Ovary (tissue), 9 donors: Measurements from ENCODE around the gene IVL. TPM values are rescaled to one million over a fixed set of nuclear protein-coding genes. Genes with fewer than 3 reads are reported as not detected.

ENCODE experiments used
- DNase-seq, 5 donors: peaks; one replicate each; pipeline ENCODE4 v3.0.0-alpha.2; 2019 to 2020
- H3K27ac ChIP-seq, 2 donors: fragments of 200-600 bp; one replicate each; pipeline versions ENCODE4 v1.5.1 to v1.8.0; 2019 to 2022
- H3K27me3 ChIP-seq: fragments of 200-600 bp; one replicate; pipeline ENCODE4 v1.8.0; 2022
- H3K36me3 ChIP-seq: fragments of 200-600 bp; sonication (generic); one replicate; pipeline ENCODE4 v1.5.1; 2019
- H3K4me1 ChIP-seq: one replicate; pipeline ENCODE4 v1.8.1; 2013; ENCODE audit warnings: mild to moderate bottlenecking, moderate library complexity; ENCODE audit not compliant: insufficient read depth
- H3K4me3 ChIP-seq: fragments of 200-600 bp; sonication (generic); one replicate; pipeline ENCODE4 v1.5.1; 2017
- H3K9me3 ChIP-seq, 2 donors: fragments of 200-600 bp in 1 of 2; sonication (generic) in 1 of 2; one replicate each; pipeline versions ENCODE4 v1.5.1 to v1.8.1; 2013 to 2019; ENCODE audit warnings: mild to moderate bottlenecking in 1 of 2, moderate library complexity in 1 of 2
- CTCF ChIP-seq, 3 donors: fragments of 450-650 bp in 2 of 3; fragments of 200-600 bp in 1 of 3; IDR thresholded peaks; one replicate each; pipeline versions ENCODE4 v1.5.1 to v1.8.0; 2016 to 2022; ENCODE audit warnings: antibody characterized with exemption in 3 of 3, mild to moderate bottlenecking in 1 of 3
- EP300 ChIP-seq: sonication (generic); formaldehyde crosslinking; IDR thresholded peaks from one replicate; pipeline ENCODE4 v1.6.1; 2017; ENCODE audit warnings: antibody characterized with exemption
- POLR2A ChIP-seq: fragments of 450-650 bp; IDR thresholded peaks from one replicate; pipeline ENCODE4 v1.6.1; 2017; ENCODE audit warnings: antibody characterized with exemption, mild to moderate bottlenecking, moderate library complexity
- WGBS, 3 donors: extraction: QIAGEN DNeasy Blood & Tissue Kit in 1 of 3; methylation state at CpG; one replicate each; pipeline versions ENCODE4 v1.1.5 to v1.1.7; 2013 to 2017; 5-methylcytosine and 5-hydroxymethylcytosine counted together
- intact Hi-C, 4 donors: fragments of 100-400 bp; cut with DNase I; formaldehyde crosslinking; loops; one replicate each; pipeline versions ENCODE4 v1.11.0 to v1.15.1; 2022 to 2023
- polyA plus RNA-seq, 2 donors: library from polyadenylated mRNA; stranded (reverse); fragments of 200-250 nt in 1 of 2; fragments of 350-450 nt in 1 of 2; fragmentation: Illumina TruSeq in 1 of 2; extraction: RNeasy Lipid Tissue Mini Kit (QIAGEN cat#74804) in 1 of 2; gene quantifications; one replicate each; pipeline ENCODE4 v1.2.3, GENCODE V29; 2013 to 2014
- total RNA-seq, 7 donors: library from RNA; depleted of rRNA in 2 of 7; stranded (reverse); fragments of >200 nt in 2 of 7; fragmentation: NEBNext Ultra II Directional in 3 of 7; extraction: Animal tissue kit (Norgen Biotek cat#: 25700) in 3 of 7; gene quantifications; one replicate each; pipeline versions ENCODE4 v1.1.0 to v1.2.4, GENCODE V29; 2016 to 2023
- donor health status: DM: no; HTN: no; CAD: no; lungs with moderate emphysema.
- donor health status: DM: no; HTN: no; CAD: no.
- donor health status: Bipolar disorder and iron deficiency.
- donor health status: DM: yes; HTN: yes; CAD: no.
- donor health status: DM: no; HTN: no; CAD: no.
- donor health status: DM: yes; HTN: yes; CAD: no.

Gene IVL
- total and polyA plus RNA-seq, 9 donors: not detected

- Histone ChIP-seq H3K36me3 (no peaks in the 10 kb centered on the region), H3K27me3 (no peaks in the 10 kb centered on the region), H3K4me1 (no peaks in the 10 kb centered on the region), H3K27ac (no peak overlapping the region), H3K9me3 (no peaks in the 10 kb centered on the region), H3K4me3 (no peak overlapping the region)
- intact Hi-C loops: loop anchor here in 1 of 4 donors (5.0 kb wide), 1 partner anchor 305 kb away; no protein-coding TSS in a partner anchor
- 12 to 23% (median 21%) methylated on average over 3 of the region's 3 CpGs for WGBS, 3 donors
- peak in 1 of 5 donors; percentile 15 for DNase-seq
- TF ChIP-seq POLR2A (no peak), CTCF (IDR thresholded peaks at IDR 0.05) (no peak), EP300 (no peak)
Measured at GRCh38 chr1:152917794-152918193, 9.4 kb downstream of the IVL start.

GRCh38 chr1:152919071-152919470 is 10.7 kb downstream of the IVL start:
- TF ChIP-seq POLR2A (no peak), EP300 (no peak), CTCF (IDR thresholded peaks at IDR 0.05) (no peak)
- no peak overlapping the region for H3K4me3 ChIP-seq
- H3K4me1 ChIP-seq: no peaks in the 10 kb centered on the region
- intact Hi-C loops: loop anchor here in 1 of 4 donors (5.0 kb wide), 1 partner anchor 303 kb away; no protein-coding TSS in a partner anchor
- no peaks in the 10 kb centered on the region for H3K27me3 ChIP-seq
- DNase-seq: no peak
- no peaks in the 10 kb centered on the region for H3K9me3 ChIP-seq
- no peaks in the 10 kb centered on the region for H3K36me3 ChIP-seq
- H3K27ac ChIP-seq: no peak overlapping the region

- intact Hi-C loops: loop anchor here in 1 of 4 donors (5.0 kb wide), 1 partner anchor 298 kb away; no protein-coding TSS in a partner anchor
- no peak overlapping the region for H3K27ac ChIP-seq
- no peaks in the 10 kb centered on the region for H3K9me3 ChIP-seq
- TF ChIP-seq CTCF (IDR thresholded peaks at IDR 0.05): no peak
- H3K4me3 ChIP-seq: no peak overlapping the region
- H3K36me3 ChIP-seq: no peaks in the 10 kb centered on the region
- no peaks in the 10 kb centered on the region for H3K27me3 ChIP-seq
- DNase-seq: no peak
- WGBS, 3 donors: 47 to 61% (median 57%) methylated on average over 2 of the region's 2 CpGs
- H3K4me1 ChIP-seq: no peaks in the 10 kb centered on the region
Measured at GRCh38 chr1:152924191-152924590, 15.8 kb downstream of the IVL start.

GRCh38 chr1:152926091-152926490 is 17.7 kb downstream of the IVL start:
- Histone ChIP-seq H3K27me3 (no peaks in the 10 kb centered on the region), H3K4me3 (no peak overlapping the region), H3K9me3 (no peaks in the 10 kb centered on the region), H3K27ac (no peak overlapping the region), H3K36me3 (no peaks in the 10 kb centered on the region), H3K4me1 (no peaks in the 10 kb centered on the region)
- TF ChIP-seq CTCF (IDR thresholded peaks at IDR 0.05) (no peak), POLR2A (no peak), EP300 (no peak)
- WGBS, 3 donors: 74 to 87% (median 85%) methylated on average over 3 of the region's 3 CpGs
- DNase-seq: no peak
- intact Hi-C loops: no loop called here

- no peak for DNase-seq
- intact Hi-C loops: no loop called here
- H3K9me3 ChIP-seq: no peaks in the 10 kb centered on the region
- TF ChIP-seq EP300 (no peak), CTCF (IDR thresholded peaks at IDR 0.05) (no peak), POLR2A (no peak)
- H3K36me3 ChIP-seq: no peaks in the 10 kb centered on the region
- H3K4me1 ChIP-seq: no peaks in the 10 kb centered on the region
- H3K27ac ChIP-seq: no peak overlapping the region
- 87 to 91% (median 91%) methylated on average over 3 of the region's 3 CpGs for WGBS, 3 donors
- H3K4me3 ChIP-seq: no peak overlapping the region
- H3K27me3 ChIP-seq: no peaks in the 10 kb centered on the region
Measured at GRCh38 chr1:152928671-152929070, 20.3 kb downstream of the IVL start.
